Measurements from ENCODE around the gene PLEKHA1.

The PLEKHA1 gene

DNA sequence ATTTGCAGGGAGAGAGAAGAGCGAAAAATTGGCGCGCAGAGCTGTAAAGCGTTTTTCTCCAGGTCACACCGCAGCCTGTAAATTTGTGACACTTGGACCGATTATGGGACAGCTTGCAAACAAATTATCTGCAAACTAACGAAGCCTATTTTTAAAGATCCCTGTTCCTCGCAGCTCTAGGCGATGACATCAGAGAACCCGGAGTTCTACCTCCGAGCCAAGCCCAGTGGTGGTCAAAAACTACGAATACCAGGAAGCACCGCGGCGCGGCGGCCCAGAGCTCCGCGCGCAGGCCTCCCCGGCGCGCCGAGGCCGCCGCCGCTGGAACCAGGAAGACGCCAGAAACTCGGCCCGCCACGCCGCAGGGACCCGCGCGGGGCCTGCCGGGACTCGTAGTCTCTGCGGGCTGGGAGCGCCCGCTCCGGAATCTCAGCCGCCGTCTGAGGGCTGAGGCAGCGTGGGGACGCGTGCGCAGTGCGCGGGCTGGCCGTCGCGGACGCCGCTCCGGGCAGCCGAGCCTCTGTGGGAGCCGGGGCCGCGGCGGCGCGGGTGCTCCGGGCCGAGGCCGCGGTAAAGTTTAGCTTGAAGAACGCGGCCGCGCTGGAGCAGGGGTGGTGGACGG lies at the start of gene PLEKHA1:
TSS of gene PLEKHA1 (plus strand) at position 472 of the 622 bp plus-strand sequence. CDS start 18,493 bp downstream, outside the sequence.
- TF ChIP-seq, protein P1, sequence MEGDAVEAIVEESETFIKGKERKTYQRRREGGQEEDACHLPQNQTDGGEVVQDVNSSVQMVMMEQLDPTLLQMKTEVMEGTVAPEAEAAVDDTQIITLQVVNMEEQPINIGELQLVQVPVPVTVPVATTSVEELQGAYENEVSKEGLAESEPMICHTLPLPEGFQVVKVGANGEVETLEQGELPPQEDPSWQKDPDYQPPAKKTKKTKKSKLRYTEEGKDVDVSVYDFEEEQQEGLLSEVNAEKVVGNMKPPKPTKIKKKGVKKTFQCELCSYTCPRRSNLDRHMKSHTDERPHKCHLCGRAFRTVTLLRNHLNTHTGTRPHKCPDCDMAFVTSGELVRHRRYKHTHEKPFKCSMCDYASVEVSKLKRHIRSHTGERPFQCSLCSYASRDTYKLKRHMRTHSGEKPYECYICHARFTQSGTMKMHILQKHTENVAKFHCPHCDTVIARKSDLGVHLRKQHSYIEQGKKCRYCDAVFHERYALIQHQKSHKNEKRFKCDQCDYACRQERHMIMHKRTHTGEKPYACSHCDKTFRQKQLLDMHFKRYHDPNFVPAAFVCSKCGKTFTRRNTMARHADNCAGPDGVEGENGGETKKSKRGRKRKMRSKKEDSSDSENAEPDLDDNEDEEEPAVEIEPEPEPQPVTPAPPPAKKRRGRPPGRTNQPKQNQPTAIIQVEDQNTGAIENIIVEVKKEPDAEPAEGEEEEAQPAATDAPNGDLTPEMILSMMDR (IDR thresholded peaks at IDR 0.05; ENCODE audit: low read depth, low read length, missing control alignments): no peak
- peak; percentile 93 for DNase-seq
- in situ Hi-C loops (cut with HindIII; ENCODE audit: low pct_ligation_motif_present, low sequenced_read_pairs): no loop called here

DNA sequence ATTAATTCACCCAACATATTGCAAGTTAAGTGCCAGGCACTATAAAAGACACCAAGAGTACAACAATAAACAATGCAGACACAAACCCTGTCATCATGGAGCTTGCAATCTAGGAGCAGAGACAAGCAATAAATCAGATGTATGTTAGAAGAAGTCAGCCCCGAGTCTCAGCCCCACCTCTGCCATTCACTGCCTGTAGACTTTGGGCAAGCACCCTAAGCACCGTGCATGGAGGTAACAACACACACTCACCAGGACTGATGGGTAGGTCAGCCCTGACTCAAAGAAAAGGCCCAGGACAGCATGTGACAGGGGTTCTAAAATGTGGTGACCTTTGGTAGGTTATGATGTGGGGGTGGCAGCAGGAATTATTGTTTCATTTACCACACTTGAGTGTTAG lies 49.3 kb upstream of the PLEKHA1 start:
- TF ChIP-seq, protein P1 (IDR thresholded peaks at IDR 0.05; ENCODE audit: low read depth, low read length, missing control alignments): no peak
- no peak for DNase-seq
- Histone ChIP-seq H3K4me3 (ENCODE audit: low read depth, low read length) (no peak overlapping the region), H3K27ac (no peak overlapping the region), H3K27me3 (replicated peaks) (no peaks in the 10 kb centered on the region), H3K36me3 (replicated peaks) (no peaks in the 10 kb centered on the region)
- in situ Hi-C loops (cut with HindIII; ENCODE audit: low pct_ligation_motif_present, low sequenced_read_pairs): no loop called here

More for the DNA sequence above, at the start of gene PLEKHA1:
- Histone ChIP-seq H3K27ac (peak within 1 kb of the TSS; percentile 73), H3K4me3 (ENCODE audit: low read depth, low read length) (peak within 1 kb of the TSS; percentile 78), H3K27me3 (replicated peaks) (no peaks in the 10 kb centered on the region), H3K36me3 (replicated peaks) (no peaks in the 10 kb centered on the region)

DNA sequence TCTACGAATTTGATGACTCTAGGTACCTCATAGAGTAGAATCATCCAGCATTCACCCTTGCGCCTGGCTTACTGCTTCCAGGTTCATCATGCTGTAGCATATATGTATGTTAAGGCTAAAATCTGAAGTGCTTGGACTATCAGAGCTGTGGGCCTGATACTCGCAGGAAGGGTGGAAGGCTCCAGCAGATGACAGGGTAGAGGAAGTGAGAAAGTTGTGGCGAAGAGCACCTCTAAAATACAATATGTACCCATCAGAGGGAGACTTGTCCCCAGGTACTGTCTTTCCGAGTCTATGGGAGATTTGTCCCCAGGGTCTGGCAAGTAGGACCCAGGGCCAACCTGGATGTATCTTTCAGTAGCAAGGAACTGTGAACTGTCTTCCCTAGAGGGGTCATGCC lies 48.1 kb upstream of the PLEKHA1 start:
- in situ Hi-C loops (cut with HindIII; ENCODE audit: low pct_ligation_motif_present, low sequenced_read_pairs): no loop called here
- TF ChIP-seq, protein P1 (IDR thresholded peaks at IDR 0.05; ENCODE audit: low read depth, low read length, missing control alignments): no peak
- no peak for DNase-seq
- Histone ChIP-seq H3K27me3 (replicated peaks) (no peaks in the 10 kb centered on the region), H3K4me3 (ENCODE audit: low read depth, low read length) (no peak overlapping the region), H3K36me3 (replicated peaks) (no peaks in the 10 kb centered on the region), H3K27ac (no peak overlapping the region)

DNA sequence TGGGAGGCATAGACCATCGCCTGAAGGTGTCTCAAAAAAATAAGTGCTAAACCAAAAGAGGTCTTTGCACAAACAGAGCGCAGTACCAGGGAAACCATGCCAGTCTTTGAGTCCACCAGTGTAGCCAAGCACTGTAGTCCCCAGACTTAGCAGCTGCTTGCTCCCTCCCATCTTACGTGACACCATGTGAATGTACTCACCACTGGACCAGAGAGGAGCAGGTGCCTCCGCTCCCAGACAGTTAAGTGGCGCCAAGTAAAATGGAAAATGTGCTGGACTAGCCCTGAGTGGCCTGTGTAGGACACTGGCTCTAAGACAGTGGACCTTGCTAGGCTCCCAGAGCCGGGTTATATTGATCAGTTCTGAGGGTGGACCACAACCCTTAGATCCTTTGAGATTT lies 47.7 kb upstream of the PLEKHA1 start:
- no peaks in the 10 kb centered on the region for H3K27me3 ChIP-seq (replicated peaks)
- H3K27ac ChIP-seq: no peak overlapping the region
- DNase-seq: no peak
- TF ChIP-seq, protein P1 (IDR thresholded peaks at IDR 0.05; ENCODE audit: low read depth, low read length, missing control alignments): no peak
- in situ Hi-C loops (cut with HindIII; ENCODE audit: low pct_ligation_motif_present, low sequenced_read_pairs): no loop called here
- no peak overlapping the region for H3K4me3 ChIP-seq (ENCODE audit: low read depth, low read length)
- no peaks in the 10 kb centered on the region for H3K36me3 ChIP-seq (replicated peaks)

DNA sequence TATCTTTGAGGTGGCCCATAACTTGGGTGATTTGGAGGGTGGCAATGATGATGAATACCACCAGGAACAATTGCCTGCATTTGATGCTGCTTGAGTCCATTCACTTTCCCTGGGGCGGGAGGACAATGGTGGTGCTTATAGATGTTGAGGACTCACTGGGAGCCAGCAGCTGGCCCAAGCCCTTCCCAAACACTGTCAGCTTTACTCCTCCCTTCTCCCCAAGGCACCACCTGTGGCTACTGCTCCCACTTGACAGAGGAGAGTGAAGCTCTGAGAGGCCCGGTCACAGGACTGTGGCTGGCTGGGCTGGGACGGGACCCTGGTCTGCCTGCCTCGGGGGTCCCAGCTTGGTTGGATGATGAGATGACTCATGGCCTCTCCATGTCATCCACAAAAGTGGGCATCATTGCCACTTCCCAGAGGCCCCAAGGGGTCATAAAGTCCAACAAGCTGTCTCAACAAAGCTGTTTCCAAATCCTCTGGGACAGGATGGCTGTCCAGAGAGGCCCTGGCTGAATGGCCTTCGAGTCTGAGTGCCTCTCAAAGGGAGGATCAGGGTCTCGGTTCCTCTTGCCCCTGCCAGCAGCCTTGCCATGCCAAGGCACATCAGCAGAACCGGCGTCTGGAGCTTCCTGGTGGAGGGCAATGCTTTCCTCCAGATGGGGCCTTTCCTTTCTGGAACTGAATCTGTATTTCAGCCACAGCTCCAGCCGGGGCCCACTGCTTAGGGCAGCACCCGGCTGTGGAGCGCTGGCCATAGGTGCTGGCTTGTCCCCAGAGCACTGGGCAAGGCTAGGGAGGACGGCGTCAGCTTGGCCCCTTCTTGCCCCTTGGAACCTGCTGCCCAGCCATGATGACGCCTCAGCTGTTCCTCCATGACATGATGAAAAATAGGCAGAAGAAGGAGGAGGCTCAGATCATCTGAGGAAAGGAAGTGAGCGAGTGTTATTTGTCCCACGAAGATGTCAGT lies 47.0 kb upstream of the PLEKHA1 start:
- DNase-seq: no peak
- TF ChIP-seq, protein P1 (IDR thresholded peaks at IDR 0.05; ENCODE audit: low read depth, low read length, missing control alignments): no peak
- Histone ChIP-seq H3K4me3 (ENCODE audit: low read depth, low read length) (no peak overlapping the region), H3K27me3 (replicated peaks) (no peaks in the 10 kb centered on the region), H3K36me3 (replicated peaks) (no peaks in the 10 kb centered on the region), H3K27ac (no peak overlapping the region)
- in situ Hi-C loops (cut with HindIII; ENCODE audit: low pct_ligation_motif_present, low sequenced_read_pairs): no loop called here

All from brain microvascular endothelial cell (primary cell).